ENCODE data around the gene SLC29A1. TPM values are rescaled to one million over a fixed set of nuclear protein-coding genes. Genes with fewer than 3 reads are reported as not detected.

The SLC29A1 gene
- total RNA-seq, 3 donors from 2014 or later = 165 to 199 (median 181) TPM

DNA sequence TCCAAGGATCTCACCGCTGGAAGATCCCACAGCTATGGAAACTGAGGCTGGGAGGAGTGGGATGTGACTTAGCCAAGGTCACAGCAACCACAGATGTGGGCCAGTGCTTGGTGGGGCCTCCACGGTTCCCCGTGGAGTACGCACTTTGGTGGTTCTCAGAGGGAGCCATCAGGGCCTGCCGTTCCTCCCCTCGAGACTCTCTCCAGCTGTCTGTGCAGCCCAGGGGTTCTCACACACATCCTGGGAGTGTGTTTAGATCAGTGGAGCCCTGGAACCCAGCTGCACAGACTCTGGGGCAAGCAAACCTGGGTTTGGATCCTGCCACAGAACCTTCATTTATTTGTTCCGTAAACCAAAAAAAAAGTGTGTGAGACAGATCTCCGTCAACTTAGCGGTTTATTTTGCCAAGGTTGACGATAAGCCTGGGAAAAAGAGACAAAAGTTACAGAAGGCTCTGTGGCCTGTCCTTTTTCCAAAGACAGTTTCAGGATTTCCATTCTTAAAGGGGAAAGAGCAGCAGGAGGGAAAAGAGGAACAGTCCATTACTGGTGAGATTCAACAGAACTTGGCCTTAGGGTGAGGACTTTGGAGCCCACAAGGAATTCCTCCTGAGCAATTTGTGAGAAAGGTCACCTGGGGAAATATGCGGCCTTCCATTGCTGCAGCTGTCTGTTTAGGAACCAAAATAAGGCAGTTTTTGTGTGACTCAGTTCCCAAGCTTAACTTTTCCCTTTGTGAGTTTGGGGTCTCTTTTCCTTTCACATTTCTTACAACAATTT, 20.2 kb upstream of the SLC29A1 start:
- H3K36me3 Mint-ChIP-seq (ENCODE audit: insufficient read depth) = no peaks in the 10 kb centered on the region
- no peaks in the 10 kb centered on the region for H3K9me3 Mint-ChIP-seq
- peaks cover 8% of the 10 kb centered on the region for H3K27me3 Mint-ChIP-seq (ENCODE audit: low read depth)
- DNase-seq = no peak
- ATAC-seq = no peak
- H3K4me1 Mint-ChIP-seq (ENCODE audit: low read depth) = no peaks in the 10 kb centered on the region
- no peak overlapping the region for H3K4me3 Mint-ChIP-seq

DNA sequence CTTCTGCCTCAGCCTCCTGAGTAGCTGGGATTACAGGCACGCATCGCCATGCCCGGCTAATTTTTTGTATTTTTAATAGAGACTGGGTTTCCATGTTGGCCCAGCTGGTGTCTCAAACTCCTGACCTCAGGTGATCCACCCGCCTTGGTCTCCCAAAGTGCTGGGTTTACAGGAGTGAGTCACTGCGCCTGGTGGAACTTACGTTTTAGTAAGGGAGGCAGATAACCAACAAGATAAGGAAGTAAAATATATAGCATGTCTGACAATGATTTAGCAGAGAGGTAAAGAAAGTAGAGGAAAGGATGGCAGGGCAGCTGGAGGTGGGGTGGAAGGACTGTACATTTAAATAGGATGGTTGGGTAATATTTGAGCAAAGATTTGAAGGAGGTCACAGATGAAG, 19.4 kb upstream of the SLC29A1 start:
- H3K9me3 Mint-ChIP-seq = no peaks in the 10 kb centered on the region
- ATAC-seq (no peak), DNase-seq (no peak)
- no peak overlapping the region for H3K4me3 Mint-ChIP-seq
- H3K4me1 Mint-ChIP-seq (ENCODE audit: low read depth) = no peaks in the 10 kb centered on the region
- H3K27me3 Mint-ChIP-seq (ENCODE audit: low read depth) = peaks cover 8% of the 10 kb centered on the region
- no peaks in the 10 kb centered on the region for H3K36me3 Mint-ChIP-seq (ENCODE audit: insufficient read depth)

DNA sequence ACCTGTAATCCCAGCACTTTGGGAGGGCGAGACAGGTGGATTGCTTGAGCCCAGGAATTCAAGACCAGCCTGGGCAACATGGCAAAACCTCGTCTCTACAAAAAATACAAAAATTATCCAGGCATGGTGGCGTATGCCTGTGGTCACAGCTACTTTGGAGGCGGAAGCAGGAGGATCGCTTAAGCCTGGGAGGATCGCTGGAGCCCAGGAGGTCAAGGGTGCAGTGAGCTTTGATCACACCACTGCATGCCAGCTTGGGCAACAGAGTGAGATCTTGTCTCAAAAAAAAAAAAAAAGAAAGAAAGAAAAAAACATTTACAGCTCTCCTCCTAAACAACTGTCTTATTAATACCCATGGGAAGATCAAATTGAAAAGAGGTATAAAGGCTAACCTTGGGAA, 15.4 kb upstream of the SLC29A1 start:
- Mint-ChIP-seq H3K27me3 (ENCODE audit: low read depth) (no peaks in the 10 kb centered on the region), H3K36me3 (ENCODE audit: insufficient read depth) (no peaks in the 10 kb centered on the region)
- no peak for ATAC-seq

DNA sequence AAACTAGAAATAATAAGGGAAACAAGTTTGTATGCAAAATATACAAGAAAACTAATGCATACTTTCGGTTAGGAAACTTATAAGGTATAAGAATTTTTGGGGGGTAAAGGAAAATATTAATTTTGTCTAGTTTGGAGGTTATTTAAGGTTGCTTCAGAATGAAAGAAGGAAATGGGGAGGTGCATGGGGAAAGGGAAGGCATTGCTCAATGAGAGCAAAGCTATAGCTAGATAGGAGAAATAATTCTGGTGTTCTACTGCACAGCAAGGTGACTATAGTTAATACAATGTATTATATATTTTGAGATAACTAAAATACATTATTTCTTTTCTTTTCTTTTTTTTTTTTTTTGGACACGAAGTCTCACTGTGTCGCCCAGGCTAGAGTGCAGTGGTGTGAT, 12.1 kb upstream of the SLC29A1 start:
- Mint-ChIP-seq H3K4me1 (ENCODE audit: low read depth) (no peaks in the 10 kb centered on the region), H3K4me3 (no peak overlapping the region), H3K27me3 (ENCODE audit: low read depth) (peaks cover 3% of the 10 kb centered on the region), H3K9me3 (no peaks in the 10 kb centered on the region), H3K36me3 (ENCODE audit: insufficient read depth) (no peaks in the 10 kb centered on the region)
- no peak for ATAC-seq
- DNase-seq = no peak

More for the DNA sequence above, 15.4 kb upstream of the SLC29A1 start:
- Mint-ChIP-seq H3K4me1 (ENCODE audit: low read depth) (no peaks in the 10 kb centered on the region), H3K4me3 (no peak overlapping the region), H3K9me3 (no peaks in the 10 kb centered on the region)
- no peak for DNase-seq

DNA sequence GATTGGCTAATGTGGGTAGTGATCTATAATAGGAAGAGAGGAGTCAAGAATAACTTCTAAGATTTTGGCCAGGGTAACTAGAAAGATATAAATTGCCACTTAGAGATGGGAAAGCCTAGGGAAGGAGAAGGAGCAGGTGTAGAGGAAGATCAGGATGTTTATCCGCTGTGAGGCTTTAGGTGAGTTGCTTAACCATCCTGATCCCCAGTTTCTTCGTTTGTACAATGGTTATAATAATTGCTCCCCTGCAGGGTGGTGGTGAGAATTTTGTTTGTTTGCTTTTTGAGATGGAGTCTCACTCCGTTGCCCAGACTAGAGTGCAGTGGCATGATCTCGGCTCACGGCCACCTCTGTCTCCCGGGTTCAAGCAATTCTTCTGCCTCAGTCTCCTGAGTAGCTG, 9.1 kb upstream of the SLC29A1 start:
- DNase-seq = no peak
- no peak for ATAC-seq
- Mint-ChIP-seq H3K4me3 (no peak overlapping the region), H3K36me3 (ENCODE audit: insufficient read depth) (no peaks in the 10 kb centered on the region), H3K4me1 (ENCODE audit: low read depth) (peaks cover 8% of the 10 kb centered on the region), H3K27me3 (ENCODE audit: low read depth) (peaks cover 16% of the 10 kb centered on the region), H3K9me3 (no peaks in the 10 kb centered on the region)

DNA sequence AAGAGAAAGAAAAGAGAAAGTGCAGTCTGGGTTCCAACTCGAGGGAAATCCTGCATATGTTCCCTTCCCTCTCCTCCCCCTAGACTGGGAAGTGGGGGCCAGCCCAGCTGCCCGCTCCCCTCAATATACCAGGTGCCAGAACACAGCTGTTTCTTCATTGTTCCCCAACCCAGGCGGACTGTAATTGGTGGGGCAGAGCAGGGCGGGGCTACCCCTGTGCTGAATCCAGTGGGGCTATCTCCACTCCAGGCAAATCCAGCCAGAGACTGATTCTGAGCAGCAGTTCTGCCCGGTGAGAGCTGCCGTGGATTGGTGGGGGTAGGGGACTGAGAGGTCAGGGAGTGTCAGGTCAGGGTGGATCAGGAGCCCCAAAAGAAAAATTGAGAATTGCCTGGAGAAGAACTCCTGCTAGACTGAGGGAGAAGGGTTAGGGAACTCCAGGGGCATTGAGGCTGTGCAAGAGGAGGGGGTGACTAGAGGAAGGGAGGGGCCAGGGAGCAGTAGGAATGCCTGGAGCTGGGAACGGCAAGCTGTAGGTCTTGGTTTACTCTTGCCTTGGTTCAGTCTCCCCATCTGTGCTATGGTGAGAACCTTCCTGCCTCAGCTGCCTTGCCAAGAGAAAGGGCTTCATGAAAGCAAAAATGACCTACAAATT, 6.6 kb upstream of the SLC29A1 start, which contains the start of gene MYMX:
Gene MYMX, plus strand, starts transcription at position 250 of the 655 bp plus-strand sequence. CDS start 546 bp downstream, outside the sequence.
- peaks cover 14% of the 10 kb centered on the region for H3K4me1 Mint-ChIP-seq (ENCODE audit: low read depth)
- H3K9me3 Mint-ChIP-seq = no peaks in the 10 kb centered on the region
- H3K36me3 Mint-ChIP-seq (ENCODE audit: insufficient read depth) = no peaks in the 10 kb centered on the region
- ATAC-seq (no peak), DNase-seq (no peak)
- H3K4me3 Mint-ChIP-seq = no peak within 1 kb of the TSS
- peaks cover 20% of the 10 kb centered on the region for H3K27me3 Mint-ChIP-seq (ENCODE audit: low read depth)

DNA sequence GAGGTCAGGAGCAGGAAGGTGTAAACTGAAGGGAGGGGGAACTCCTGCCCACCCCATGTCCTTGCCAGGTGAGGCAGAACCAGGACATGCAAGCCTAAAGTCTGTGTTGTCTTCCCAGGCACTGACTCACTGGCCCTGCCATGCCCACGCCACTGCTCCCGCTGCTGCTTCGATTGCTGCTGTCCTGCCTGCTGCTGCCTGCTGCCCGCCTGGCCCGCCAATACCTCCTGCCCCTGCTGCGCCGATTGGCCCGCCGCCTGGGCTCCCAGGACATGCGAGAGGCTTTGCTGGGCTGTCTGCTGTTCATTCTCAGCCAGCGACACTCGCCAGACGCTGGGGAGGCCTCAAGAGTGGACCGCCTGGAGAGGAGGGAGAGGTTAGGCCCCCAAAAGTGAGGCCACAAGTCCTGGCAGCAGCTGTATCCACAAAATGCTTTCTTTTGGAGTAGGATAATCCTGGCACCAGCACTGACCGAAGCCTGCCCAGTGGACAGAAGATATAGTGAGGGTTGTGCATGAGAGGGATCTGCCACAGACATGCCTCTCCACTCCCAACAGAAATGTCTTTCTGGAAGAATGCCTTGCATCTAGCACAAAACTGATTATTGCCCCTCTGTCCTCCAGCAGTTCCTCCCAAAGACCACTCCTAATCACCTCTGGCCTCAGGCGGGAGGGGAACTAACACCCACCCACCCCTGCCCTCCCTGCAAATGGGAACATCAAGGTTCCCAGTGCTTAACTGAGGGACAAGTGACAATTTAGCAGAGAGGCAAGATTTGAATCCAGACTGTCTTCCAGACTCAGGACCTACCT, 5.9 kb upstream of the SLC29A1 start:
- Mint-ChIP-seq H3K36me3 (ENCODE audit: insufficient read depth) (no peaks in the 10 kb centered on the region), H3K9me3 (no peaks in the 10 kb centered on the region), H3K4me3 (no peak overlapping the region), H3K4me1 (ENCODE audit: low read depth) (peaks cover 18% of the 10 kb centered on the region), H3K27me3 (ENCODE audit: low read depth) (peaks cover 20% of the 10 kb centered on the region)
- ATAC-seq (no peak), DNase-seq (no peak)

DNA sequence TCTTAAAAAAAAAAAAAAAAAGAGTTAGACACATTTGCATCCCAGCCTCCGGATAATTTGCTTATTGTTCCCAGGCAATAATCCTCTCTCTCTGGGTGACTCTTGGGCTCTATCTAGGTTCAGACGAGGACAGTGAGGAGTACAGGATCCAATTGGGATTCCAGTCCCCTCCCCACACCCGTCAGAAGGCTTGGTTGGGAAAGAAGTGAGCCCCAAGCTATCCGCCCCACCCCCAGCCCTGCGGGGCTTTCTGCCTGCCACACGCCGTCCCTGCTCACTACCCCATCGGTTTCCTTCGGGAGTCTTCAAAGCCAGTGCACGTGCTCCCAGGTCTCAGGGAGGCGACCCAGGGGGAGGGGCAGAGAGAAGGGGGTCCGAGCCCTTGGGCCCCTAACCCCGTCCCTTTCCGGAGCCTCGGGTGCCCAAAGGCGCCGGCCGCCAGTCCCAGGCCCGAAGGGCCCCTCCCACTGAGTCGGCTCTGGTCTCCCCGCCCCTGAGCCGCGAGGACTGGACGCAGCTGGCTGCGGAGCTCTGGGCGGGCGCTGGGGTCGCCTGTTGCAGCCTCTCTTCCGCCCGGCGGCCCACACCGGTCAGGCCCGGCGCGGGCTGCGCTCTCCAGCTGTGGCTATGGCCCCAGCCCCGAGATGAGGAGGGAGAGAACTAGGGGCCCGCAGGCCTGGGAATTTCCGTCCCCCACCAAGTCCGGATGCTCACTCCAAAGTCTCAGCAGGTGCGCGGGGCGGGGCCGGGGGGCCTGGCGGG, 4.2 kb upstream of the SLC29A1 start:
- ATAC-seq = peak in 1 of 2 donors; percentile 8
- Mint-ChIP-seq H3K36me3 (ENCODE audit: insufficient read depth) (no peaks in the 10 kb centered on the region), H3K4me3 (no peak overlapping the region), H3K27me3 (ENCODE audit: low read depth) (peaks cover 20% of the 10 kb centered on the region), H3K9me3 (no peaks in the 10 kb centered on the region), H3K4me1 (ENCODE audit: low read depth) (peaks cover 27% of the 10 kb centered on the region)
- DNase-seq = no peak

DNA sequence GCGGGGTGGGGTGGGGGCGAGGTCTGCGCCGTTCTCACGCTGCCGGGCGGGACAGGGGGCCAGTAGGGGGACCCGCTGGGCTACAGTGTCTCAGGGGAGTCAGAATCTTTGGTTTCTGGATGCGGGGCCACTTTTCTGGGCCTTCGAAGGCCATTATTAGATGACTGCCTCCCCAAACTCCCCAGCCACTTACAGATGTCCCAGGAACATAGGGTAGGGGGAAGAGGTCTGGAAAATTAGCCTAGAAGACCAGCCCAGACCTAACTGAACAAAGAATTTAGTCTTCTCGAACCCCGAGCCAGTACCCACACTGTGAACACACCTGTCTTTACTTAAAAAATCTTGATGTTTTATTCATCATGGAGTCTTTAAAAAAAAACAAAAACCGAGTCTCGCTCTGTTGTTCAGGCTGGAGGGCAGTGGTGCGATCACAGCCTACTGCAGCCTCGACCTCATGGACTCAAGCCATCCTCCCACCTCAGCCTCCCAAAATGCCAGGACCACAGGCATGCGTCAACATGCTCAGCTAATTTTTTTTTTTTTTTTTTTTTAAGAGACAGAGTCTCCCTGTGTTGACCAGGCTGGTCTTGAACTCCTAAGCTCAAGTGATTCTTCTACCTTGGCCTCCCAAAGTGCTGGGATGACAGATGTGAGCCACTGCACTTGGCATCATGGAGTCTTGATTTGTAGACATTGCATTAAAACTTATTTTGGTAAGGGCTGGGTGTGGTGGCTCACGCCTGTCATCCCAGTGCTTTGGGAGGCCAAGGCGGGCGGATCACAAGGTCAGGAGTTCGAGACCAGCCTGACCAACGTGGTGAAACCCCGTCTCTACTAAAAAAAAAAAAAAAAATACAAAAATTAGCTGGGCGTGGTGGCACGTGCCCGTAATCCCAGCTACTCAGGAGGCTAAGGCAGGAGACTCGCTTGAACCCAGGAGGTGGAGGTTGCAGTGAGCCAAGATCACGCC, 3.3 kb upstream of the SLC29A1 start:
- ATAC-seq (no peak), DNase-seq (no peak)
- Mint-ChIP-seq H3K9me3 (no peaks in the 10 kb centered on the region), H3K36me3 (ENCODE audit: insufficient read depth) (peaks cover 5% of the 10 kb centered on the region), H3K27me3 (ENCODE audit: low read depth) (peaks cover 20% of the 10 kb centered on the region), H3K4me3 (no peak overlapping the region), H3K4me1 (ENCODE audit: low read depth) (peaks cover 35% of the 10 kb centered on the region)

DNA sequence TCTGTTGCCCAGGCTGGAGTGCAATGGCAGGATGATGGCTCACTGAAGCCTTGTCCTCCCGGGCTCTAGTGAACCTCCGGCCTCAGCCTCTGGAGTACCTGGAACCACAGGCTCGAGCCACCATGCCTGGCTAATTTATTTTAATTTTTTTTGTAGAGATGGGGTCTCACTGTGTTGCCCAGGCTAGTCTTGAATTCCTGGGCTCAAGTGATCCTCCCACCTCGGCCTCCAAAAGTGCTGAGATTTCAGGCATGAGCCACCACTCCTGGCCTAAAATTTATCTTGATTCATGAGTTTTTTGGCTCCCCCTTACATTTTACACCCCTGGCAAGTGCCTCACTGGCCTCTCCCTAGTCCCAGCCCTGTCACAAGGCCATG, 2.5 kb upstream of the SLC29A1 start:
- DNase-seq (no peak), ATAC-seq (no peak)
- no peak overlapping the region for H3K4me3 Mint-ChIP-seq
- H3K27me3 Mint-ChIP-seq (ENCODE audit: low read depth) = peaks cover 20% of the 10 kb centered on the region
- H3K4me1 Mint-ChIP-seq (ENCODE audit: low read depth) = peaks cover 37% of the 10 kb centered on the region
- H3K9me3 Mint-ChIP-seq = no peaks in the 10 kb centered on the region
- peaks cover 5% of the 10 kb centered on the region for H3K36me3 Mint-ChIP-seq (ENCODE audit: insufficient read depth)

DNA sequence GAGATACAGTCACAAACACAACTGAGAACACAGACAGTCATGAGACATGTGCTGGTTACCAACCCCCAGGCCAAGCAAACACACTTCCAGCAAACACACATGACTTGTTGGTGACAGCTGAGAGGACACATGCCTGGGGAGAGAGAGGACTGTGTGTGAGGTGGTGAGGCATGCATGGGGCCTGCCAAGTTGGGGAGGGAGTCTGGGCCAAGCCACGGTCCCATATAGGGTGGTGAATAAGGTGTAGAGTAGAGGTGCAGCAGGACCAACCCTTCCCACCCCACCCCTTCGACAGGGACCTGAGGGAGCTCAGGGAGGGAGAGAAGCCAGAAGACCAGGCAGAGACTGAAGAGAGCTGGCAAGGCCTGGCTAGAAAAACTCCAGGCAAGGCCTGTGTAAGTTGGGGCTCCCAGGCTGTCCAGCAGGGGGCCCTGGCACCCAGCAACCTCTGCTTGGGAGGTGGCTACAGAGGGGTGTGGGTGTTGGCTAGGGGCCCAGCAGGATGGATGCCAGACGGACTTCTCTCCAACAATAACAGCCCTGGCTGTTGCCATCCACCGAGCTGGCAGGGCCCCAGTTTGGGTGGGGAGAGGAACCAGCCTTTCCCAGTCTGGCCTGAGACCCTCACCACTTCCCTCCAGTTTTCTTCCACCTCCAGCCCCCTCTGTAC, 2.0 kb upstream of the SLC29A1 start:
- no peaks in the 10 kb centered on the region for H3K9me3 Mint-ChIP-seq
- H3K36me3 Mint-ChIP-seq (ENCODE audit: insufficient read depth) = peaks cover 5% of the 10 kb centered on the region
- H3K4me1 Mint-ChIP-seq (ENCODE audit: low read depth) = peaks cover 37% of the 10 kb centered on the region
- peak; percentile 62 for DNase-seq
- peaks cover 16% of the 10 kb centered on the region for H3K27me3 Mint-ChIP-seq (ENCODE audit: low read depth)
- peak; percentile 29 to 32 for ATAC-seq
- H3K4me3 Mint-ChIP-seq = peak overlapping the region; percentile 26

DNA sequence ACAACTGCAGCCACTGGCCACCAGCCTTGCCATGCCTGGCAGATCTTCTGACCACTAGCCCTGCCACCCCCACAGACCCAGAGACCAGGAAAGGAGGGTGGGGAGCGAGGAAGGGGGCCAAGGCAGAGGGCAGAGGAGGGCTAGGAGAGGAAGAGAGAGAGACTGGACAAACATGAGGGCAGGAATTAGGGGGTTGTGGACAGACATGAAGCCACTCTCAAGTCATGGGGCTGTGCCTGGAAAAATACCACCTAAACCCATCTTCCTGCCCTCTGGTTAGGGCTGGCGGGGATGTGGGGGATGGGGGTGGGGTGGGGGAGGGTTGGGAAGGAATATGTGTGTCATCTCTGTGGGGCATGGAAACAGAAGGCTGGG, 1.4 kb upstream of the SLC29A1 start:
- no peak for ATAC-seq
- peaks cover 13% of the 10 kb centered on the region for H3K27me3 Mint-ChIP-seq (ENCODE audit: low read depth)
- no peak for DNase-seq
- H3K36me3 Mint-ChIP-seq (ENCODE audit: insufficient read depth) = peaks cover 5% of the 10 kb centered on the region
- peaks cover 37% of the 10 kb centered on the region for H3K4me1 Mint-ChIP-seq (ENCODE audit: low read depth)
- no peaks in the 10 kb centered on the region for H3K9me3 Mint-ChIP-seq
- H3K4me3 Mint-ChIP-seq = peak overlapping the region; percentile 26
